Colonic mucosa (tissue), 4 donors: ENCODE data around the gene CDC42EP2. TPM values are rescaled to one million over a fixed set of nuclear protein-coding genes. Genes with fewer than 3 reads are reported as not detected.
A peak's percentile ranks its signal among the peaks of the same experiment; 100 is the strongest.

ENCODE experiments used
- DNase-seq: peaks from one replicate; pipeline ENCODE4 v3.0.0-alpha.2; 2020
- H3K27ac ChIP-seq: fragments of 200-600 bp; one replicate; pipeline ENCODE4 v1.8.0; 2021
- H3K27me3 ChIP-seq: fragments of 200-600 bp; one replicate; pipeline ENCODE4 v1.8.0; 2021
- H3K36me3 ChIP-seq: fragments of 200-600 bp; one replicate; pipeline ENCODE4 v1.8.0; 2021
- H3K4me1 ChIP-seq: fragments of 200-600 bp; one replicate; pipeline ENCODE4 v1.8.0; 2021; ENCODE audit warnings: mild to moderate bottlenecking
- H3K4me3 ChIP-seq: fragments of 200-600 bp; one replicate; pipeline ENCODE4 v1.8.0; 2021
- H3K9ac ChIP-seq, 2 donors: one replicate each; pipeline ENCODE4 v1.7.0; 2013; ENCODE audit warnings: control low read depth in 2 of 2, low read depth in 2 of 2, low read length in 2 of 2
- H3K9me3 ChIP-seq: fragments of 200-600 bp; one replicate; pipeline ENCODE4 v1.8.0; 2021
- CTCF ChIP-seq: fragments of 200-600 bp; IDR thresholded peaks from one replicate; pipeline ENCODE4 v1.8.0; 2022; ENCODE audit warnings: antibody characterized with exemption, mild to moderate bottlenecking
- intact Hi-C: fragments of 100-400 bp; cut with DNase I; formaldehyde crosslinking; loops from one replicate; pipeline ENCODE4 v1.14.1; 2022
- total RNA-seq, 2 donors: library from RNA; stranded (reverse); fragmentation: NEBNext Ultra II Directional in 1 of 2; extraction: Animal tissue kit (Norgen Biotek cat#: 25700) in 1 of 2; gene quantifications; one replicate each; pipeline ENCODE4 v1.2.1, GENCODE V29; 2021
- donor health status: healthy.
- donor health status: DM: no; HTN: no; CAD: no.
- donor health status: DM: no; HTN: no; CAD: no.

The CDC42EP2 gene
- total RNA-seq, 2 donors from 2014 or later = 7.8 to 28.3 TPM

GRCh38 chr11:65286686-65287085 lies 28.0 kb upstream of the CDC42EP2 start:
- Histone ChIP-seq H3K9me3 (no peaks in the 10 kb centered on the region), H3K27me3 (no peaks in the 10 kb centered on the region), H3K36me3 (no peaks in the 10 kb centered on the region), H3K27ac (no peak overlapping the region), H3K9ac (no peak overlapping the region), H3K4me3 (no peak overlapping the region), H3K4me1 (peaks cover 14% of the 10 kb centered on the region)
- intact Hi-C loops = loop anchor here (10.0 kb wide), 1 partner anchor 228 kb away; no protein-coding TSS in a partner anchor
- TF ChIP-seq CTCF = no peak
- no peak for DNase-seq

GRCh38 chr11:65287601-65288000 lies 27.1 kb upstream of the CDC42EP2 start:
- Histone ChIP-seq H3K9me3 (no peaks in the 10 kb centered on the region), H3K27ac (no peak overlapping the region), H3K4me1 (peaks cover 14% of the 10 kb centered on the region), H3K36me3 (no peaks in the 10 kb centered on the region), H3K27me3 (no peaks in the 10 kb centered on the region), H3K9ac (no peak overlapping the region), H3K4me3 (no peak overlapping the region)
- intact Hi-C loops = loop anchor here (10.0 kb wide), 1 partner anchor 227 kb away; no protein-coding TSS in a partner anchor
- no peak for TF ChIP-seq CTCF
- no peak for DNase-seq

GRCh38 chr11:65288706-65289536 lies 25.7 kb upstream of the CDC42EP2 start:
- no peaks in the 10 kb centered on the region for H3K9me3 ChIP-seq
- no peaks in the 10 kb centered on the region for H3K36me3 ChIP-seq
- intact Hi-C loops = loop anchor here (10.0 kb wide), 1 partner anchor 226 kb away; no protein-coding TSS in a partner anchor
- no peak overlapping the region for H3K9ac ChIP-seq
- H3K27me3 ChIP-seq = no peaks in the 10 kb centered on the region
- H3K4me3 ChIP-seq = no peak overlapping the region
- peaks cover 14% of the 10 kb centered on the region for H3K4me1 ChIP-seq
- H3K27ac ChIP-seq = peak overlapping the region; percentile 83
- no peak for TF ChIP-seq CTCF
- DNase-seq = no peak

- no peak overlapping the region for H3K4me3 ChIP-seq
- peaks cover 14% of the 10 kb centered on the region for H3K4me1 ChIP-seq
- H3K27me3 ChIP-seq = no peaks in the 10 kb centered on the region
- TF ChIP-seq CTCF = no peak
- no peaks in the 10 kb centered on the region for H3K9me3 ChIP-seq
- DNase-seq = peak; percentile 85
- intact Hi-C loops = no loop called here
- no peaks in the 10 kb centered on the region for H3K36me3 ChIP-seq
- H3K9ac ChIP-seq = peak overlapping the region in 1 of 2 donors; percentile 71
- peak overlapping the region; percentile 83 for H3K27ac ChIP-seq
Observed at GRCh38 chr11:65290448-65291165, 24.1 kb upstream of the CDC42EP2 start.

GRCh38 chr11:65291613-65292012 lies 23.1 kb upstream of the CDC42EP2 start:
- intact Hi-C loops = no loop called here
- TF ChIP-seq CTCF = no peak
- no peaks in the 10 kb centered on the region for H3K36me3 ChIP-seq
- no peak for DNase-seq
- no peaks in the 10 kb centered on the region for H3K27me3 ChIP-seq
- no peak overlapping the region for H3K4me3 ChIP-seq
- H3K9me3 ChIP-seq = no peaks in the 10 kb centered on the region
- peaks cover 14% of the 10 kb centered on the region for H3K4me1 ChIP-seq
- peak overlapping the region in 1 of 2 donors; percentile 71 for H3K9ac ChIP-seq
- H3K27ac ChIP-seq = peak overlapping the region; percentile 83
